ENCODE data around the gene USF1. TPM values are rescaled to one million over a fixed set of nuclear protein-coding genes. Genes with fewer than 3 reads are reported as not detected.

Gene USF1
- total and polyA plus RNA-seq, 9 of the 15 experiments (the other 6 are each of a cell fraction or from before 2014, with no cell fraction given), result 7.4 to 60.2 (median 54.2) TPM

DNA sequence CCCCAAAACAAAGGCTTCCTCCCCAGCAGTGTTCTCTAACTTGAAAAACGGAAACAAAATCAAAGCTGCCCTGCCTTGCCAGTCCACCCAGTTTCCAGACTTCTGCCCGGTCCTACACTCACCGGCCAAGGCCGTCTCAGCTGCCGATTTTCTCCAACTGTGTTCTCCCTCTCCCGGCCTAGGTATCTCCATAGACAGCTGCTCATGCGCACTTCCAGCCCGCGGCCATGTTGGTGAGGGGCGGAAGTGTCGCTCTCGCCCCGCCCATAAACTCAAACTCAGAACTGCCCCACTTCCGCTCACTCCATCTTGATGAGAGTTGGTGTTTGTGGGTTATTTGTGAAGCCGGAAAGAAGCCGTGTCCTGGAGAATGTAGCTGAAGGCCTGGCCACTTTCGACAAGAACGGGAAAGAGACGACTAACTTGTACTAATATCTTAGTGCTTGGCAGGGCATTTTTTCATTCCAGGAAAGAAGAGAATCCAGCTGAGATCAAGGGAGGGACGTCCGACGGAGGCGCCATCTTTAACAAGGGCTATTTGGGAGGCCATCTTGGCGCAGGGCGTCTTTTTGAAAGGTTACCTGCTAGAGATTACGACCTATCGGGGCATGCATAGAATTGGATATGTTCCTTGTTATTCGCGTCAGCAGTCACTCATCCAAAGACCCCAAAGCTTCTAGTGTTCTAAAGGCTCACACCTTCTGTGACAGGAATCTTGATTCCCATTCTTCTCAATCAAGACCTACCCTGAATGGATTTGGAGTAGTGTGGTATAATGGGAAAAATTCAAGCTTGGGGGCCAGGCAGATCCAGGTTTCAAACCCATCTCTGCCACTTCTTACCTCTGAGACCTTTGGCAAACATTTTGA, at the start of gene USF1 (continued):
- TF ChIP-seq ZNF212 (CRISPR knock-in tag; IDR thresholded peaks at IDR 0.05), result no peak
- TF ChIP-seq MBD2 (IDR thresholded peaks at IDR 0.05; ENCODE audit: borderline replicate concordance, low read depth), result peak; percentile 96
- TF ChIP-seq NFE2L1 (tag; IDR thresholded peaks at IDR 0.05; ENCODE audit: borderline replicate concordance, low read depth), result no peak; the same call in 1 of the 2 replicates
- TF ChIP-seq, protein P1, sequence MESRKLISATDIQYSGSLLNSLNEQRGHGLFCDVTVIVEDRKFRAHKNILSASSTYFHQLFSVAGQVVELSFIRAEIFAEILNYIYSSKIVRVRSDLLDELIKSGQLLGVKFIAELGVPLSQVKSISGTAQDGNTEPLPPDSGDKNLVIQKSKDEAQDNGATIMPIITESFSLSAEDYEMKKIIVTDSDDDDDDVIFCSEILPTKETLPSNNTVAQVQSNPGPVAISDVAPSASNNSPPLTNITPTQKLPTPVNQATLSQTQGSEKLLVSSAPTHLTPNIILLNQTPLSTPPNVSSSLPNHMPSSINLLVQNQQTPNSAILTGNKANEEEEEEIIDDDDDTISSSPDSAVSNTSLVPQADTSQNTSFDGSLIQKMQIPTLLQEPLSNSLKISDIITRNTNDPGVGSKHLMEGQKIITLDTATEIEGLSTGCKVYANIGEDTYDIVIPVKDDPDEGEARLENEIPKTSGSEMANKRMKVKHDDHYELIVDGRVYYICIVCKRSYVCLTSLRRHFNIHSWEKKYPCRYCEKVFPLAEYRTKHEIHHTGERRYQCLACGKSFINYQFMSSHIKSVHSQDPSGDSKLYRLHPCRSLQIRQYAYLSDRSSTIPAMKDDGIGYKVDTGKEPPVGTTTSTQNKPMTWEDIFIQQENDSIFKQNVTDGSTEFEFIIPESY (CRISPR knock-in tag; IDR thresholded peaks at IDR 0.05), result peak; percentile 6; the same call in 1 of the 2 replicates
- TF ChIP-seq GABPB2 (CRISPR knock-in tag; conservative IDR thresholded peaks at IDR 0.05), result no peak
- TF ChIP-seq, protein P2, sequence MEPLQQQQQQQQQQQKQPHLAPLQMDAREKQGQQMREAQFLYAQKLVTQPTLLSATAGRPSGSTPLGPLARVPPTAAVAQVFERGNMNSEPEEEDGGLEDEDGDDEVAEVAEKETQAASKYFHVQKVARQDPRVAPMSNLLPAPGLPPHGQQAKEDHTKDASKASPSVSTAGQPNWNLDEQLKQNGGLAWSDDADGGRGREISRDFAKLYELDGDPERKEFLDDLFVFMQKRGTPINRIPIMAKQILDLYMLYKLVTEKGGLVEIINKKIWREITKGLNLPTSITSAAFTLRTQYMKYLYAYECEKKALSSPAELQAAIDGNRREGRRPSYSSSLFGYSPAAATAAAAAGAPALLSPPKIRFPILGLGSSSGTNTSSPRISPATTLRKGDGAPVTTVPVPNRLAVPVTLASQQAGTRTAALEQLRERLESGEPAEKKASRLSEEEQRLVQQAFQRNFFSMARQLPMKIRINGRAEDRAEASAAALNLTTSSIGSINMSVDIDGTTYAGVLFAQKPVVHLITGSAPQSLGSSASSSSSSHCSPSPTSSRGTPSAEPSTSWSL (CRISPR knock-in tag; IDR thresholded peaks at IDR 0.05; ENCODE audit: borderline replicate concordance), result no peak
- TF ChIP-seq CEBPB (tag; IDR thresholded peaks at IDR 0.05), result no peak
- TF ChIP-seq SAFB (IDR thresholded peaks at IDR 0.05; ENCODE audit: borderline replicate concordance, low read depth, low read length), result no peak
- TF ChIP-seq BDP1 (IDR thresholded peaks at IDR 0.05; ENCODE audit: insufficient read depth, insufficient read length), result no peak
- TF ChIP-seq ATF7 (IDR thresholded peaks at IDR 0.05), result peak; percentile 39
- TF ChIP-seq, protein P3, sequence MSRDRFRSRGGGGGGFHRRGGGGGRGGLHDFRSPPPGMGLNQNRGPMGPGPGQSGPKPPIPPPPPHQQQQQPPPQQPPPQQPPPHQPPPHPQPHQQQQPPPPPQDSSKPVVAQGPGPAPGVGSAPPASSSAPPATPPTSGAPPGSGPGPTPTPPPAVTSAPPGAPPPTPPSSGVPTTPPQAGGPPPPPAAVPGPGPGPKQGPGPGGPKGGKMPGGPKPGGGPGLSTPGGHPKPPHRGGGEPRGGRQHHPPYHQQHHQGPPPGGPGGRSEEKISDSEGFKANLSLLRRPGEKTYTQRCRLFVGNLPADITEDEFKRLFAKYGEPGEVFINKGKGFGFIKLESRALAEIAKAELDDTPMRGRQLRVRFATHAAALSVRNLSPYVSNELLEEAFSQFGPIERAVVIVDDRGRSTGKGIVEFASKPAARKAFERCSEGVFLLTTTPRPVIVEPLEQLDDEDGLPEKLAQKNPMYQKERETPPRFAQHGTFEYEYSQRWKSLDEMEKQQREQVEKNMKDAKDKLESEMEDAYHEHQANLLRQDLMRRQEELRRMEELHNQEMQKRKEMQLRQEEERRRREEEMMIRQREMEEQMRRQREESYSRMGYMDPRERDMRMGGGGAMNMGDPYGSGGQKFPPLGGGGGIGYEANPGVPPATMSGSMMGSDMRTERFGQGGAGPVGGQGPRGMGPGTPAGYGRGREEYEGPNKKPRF (IDR thresholded peaks at IDR 0.05; ENCODE audit: low read depth, low read length), result no peak
- TF ChIP-seq ZNF347 (CRISPR knock-in tag; IDR thresholded peaks at IDR 0.05; ENCODE audit: low read depth), result no peak
- no peak for TF ChIP-seq MCM2 (IDR thresholded peaks at IDR 0.05; ENCODE audit: low read depth)
- TF ChIP-seq, protein P4, sequence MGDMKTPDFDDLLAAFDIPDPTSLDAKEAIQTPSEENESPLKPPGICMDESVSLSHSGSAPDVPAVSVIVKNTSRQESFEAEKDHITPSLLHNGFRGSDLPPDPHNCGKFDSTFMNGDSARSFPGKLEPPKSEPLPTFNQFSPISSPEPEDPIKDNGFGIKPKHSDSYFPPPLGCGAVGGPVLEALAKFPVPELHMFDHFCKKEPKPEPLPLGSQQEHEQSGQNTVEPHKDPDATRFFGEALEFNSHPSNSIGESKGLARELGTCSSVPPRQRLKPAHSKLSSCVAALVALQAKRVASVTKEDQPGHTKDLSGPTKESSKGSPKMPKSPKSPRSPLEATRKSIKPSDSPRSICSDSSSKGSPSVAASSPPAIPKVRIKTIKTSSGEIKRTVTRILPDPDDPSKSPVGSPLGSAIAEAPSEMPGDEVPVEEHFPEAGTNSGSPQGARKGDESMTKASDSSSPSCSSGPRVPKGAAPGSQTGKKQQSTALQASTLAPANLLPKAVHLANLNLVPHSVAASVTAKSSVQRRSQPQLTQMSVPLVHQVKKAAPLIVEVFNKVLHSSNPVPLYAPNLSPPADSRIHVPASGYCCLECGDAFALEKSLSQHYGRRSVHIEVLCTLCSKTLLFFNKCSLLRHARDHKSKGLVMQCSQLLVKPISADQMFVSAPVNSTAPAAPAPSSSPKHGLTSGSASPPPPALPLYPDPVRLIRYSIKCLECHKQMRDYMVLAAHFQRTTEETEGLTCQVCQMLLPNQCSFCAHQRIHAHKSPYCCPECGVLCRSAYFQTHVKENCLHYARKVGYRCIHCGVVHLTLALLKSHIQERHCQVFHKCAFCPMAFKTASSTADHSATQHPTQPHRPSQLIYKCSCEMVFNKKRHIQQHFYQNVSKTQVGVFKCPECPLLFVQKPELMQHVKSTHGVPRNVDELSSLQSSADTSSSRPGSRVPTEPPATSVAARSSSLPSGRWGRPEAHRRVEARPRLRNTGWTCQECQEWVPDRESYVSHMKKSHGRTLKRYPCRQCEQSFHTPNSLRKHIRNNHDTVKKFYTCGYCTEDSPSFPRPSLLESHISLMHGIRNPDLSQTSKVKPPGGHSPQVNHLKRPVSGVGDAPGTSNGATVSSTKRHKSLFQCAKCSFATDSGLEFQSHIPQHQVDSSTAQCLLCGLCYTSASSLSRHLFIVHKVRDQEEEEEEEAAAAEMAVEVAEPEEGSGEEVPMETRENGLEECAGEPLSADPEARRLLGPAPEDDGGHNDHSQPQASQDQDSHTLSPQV (IDR thresholded peaks at IDR 0.05), result peak; percentile 28; the same call in 1 of the 2 replicates
- TF ChIP-seq KAT8 (IDR thresholded peaks at IDR 0.05; ENCODE audit: low read depth), result peak; percentile 97
- no peak for TF ChIP-seq EWSR1 (IDR thresholded peaks at IDR 0.05; ENCODE audit: borderline replicate concordance, low read depth, partially characterized antibody)
- peak; percentile 26; the same call in 1 of the 2 replicates for TF ChIP-seq DPF2 (IDR thresholded peaks at IDR 0.05)
- TF ChIP-seq KHSRP (IDR thresholded peaks at IDR 0.05), result no peak
